NCI-H2196 (cell line): Measurements from ENCODE around the gene PFKP.

Experiments used
- DNase-seq: peaks from one replicate; lab custom pipeline; 2025; ENCODE audit not compliant: unreplicated experiment; lab: John Stamatoyannopoulos, UW

PFKP gene

GRCh38 chr10:3069876-3070275 lies 2.5 kb downstream of the PFKP start:
- no peak for DNase-seq

DNA sequence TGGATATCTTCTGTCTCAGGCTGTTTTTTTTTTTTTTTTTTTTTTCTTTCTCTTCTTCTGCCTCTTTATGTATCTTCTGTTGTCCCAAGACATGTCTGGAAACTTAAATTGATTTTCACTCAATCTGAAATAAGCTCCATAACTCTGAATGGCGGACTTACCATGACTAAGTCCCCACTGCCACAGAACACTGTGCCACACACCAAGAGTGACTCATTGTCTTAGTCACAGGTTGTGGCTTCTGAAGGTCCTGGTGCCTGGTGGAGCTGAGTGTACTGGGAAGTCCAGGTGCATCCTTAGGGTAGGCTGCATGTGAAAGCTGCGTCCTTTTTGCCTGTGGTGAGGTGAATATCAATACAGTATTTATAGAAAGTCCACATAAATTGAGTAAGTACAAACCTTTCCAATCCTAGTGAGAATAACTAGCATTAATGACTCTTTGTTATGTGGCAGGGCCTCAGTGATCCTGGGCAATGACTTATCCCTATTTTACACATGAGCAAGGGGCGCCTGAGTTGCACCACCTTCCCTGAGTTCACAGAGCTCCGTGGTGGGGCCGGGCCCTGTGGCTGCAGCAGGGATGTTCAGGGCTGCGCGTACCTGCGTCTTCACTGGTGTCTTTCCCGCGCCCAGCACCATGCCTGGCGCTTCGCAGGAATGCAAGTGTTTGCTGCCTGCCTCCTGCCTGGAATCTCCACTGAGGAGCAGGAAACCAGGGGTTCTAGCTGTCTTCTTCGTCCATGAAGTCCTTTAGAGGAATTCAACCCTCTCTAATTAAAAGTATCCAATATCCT lies 4.3 kb downstream of the PFKP start:
- DNase-seq: no peak

- no peak for DNase-seq
Measured at GRCh38 chr10:3072641-3073360, 5.5 kb downstream of the PFKP start.

- DNase-seq: no peak
Measured at GRCh38 chr10:3074145-3074665, 6.9 kb downstream of the PFKP start.

DNA sequence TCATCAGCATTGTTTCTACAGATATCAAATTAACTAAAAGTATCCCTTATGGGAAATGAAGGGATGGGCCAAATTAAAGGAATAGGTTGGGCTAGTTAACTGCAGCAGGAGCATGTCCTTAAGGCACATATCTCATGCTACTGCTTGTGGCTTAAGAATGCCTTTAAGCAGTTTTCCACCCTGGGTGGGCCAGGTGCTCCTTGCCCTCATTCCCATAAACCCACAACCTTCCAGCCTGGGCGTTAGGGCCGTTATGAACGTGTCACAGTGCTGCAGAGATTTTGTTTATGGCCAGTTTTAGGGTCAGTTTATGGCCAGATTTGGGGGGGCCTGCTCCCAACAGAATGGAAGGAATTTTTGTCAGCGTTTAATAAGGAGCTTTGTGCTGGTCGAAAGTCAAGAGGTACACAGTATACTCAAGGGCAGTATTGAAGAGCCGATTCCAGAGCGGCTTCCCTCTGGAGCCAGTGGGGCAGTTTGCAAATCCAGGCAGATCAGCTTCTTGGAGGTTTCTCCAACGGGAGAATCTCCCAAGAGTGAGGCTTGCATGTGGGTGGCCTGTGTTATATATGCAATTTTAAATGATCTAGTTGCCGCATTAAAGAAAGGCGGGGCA lies 7.7 kb downstream of the PFKP start:
- DNase-seq: no peak

DNA sequence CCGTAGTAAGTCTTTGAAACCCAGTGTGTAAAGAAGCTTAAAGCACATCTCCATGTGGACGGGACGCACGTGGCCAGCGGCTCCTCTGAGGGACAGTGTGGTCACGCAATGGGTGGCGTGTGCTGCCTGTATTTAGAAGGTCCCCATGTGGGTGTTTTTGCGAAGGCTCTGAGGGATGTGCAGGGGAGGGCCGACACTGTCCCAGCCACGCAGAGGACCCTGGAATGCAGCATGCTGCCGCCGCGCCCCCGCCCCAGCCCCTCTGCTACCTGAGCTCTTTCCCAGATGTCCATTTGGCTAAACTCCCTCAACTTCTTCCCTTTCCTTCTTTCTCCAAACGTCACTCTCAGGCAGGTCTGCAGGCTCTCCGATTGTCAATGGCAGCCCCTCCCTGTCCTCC lies 8.8 kb downstream of the PFKP start:
- DNase-seq: no peak

- no peak for DNase-seq
Measured at GRCh38 chr10:3077509-3077908, 10.2 kb downstream of the PFKP start.

- DNase-seq: no peak
Measured at GRCh38 chr10:3077940-3078630, 10.7 kb downstream of the PFKP start.

DNA sequence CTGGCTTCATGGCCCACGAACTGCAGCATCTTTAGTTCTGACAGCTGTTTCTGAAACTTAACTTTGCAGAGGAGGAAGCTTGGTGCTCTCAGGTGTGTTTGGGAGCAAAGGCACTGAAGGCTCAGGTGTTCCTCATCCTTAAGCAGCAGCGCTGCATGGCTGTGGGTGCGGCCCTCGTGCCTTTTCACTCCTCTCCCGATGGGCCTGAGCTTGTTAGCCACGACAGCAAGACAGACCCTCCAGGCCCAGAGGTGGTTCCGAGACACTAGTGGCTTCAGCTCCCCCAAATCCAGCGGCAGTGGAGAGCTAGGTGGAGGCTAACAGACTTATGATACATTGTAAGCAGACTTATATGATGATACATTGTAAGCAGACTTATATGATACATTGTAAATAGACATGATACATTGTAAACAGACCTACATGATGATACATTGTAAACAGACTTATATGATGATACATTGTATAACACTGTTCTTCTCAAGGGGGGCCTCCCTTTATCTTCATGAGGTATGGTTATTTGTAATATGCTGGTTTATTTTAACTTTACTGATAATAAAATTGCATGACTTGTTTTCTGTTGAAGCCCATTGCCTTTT lies 14.1 kb downstream of the PFKP start:
- DNase-seq: no peak

DNA sequence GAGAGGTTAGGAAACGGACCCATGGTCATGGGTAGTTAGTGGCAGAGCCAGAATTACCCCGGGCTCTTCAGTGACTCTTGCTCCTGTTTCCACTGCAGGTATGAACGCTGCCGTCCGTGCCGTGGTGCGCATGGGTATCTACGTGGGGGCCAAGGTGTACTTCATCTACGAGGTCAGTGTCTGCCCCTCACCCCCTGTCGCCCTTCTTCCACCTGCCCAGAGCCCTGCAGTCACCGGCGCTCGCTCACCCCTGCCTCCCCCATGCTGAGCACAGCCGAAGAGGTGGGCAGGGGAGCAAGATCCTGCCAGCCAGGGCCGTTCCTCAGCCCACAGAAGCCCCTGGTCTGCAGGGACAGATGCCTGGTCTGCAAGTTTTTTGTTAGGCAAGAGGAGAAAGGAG lies 14.9 kb downstream of the PFKP start:
- no peak for DNase-seq

GRCh38 chr10:3085785-3086567 lies 18.6 kb downstream of the PFKP start:
- DNase-seq: no peak

GRCh38 chr10:3090388-3090787 lies 23.0 kb downstream of the PFKP start:
- DNase-seq: no peak

DNA sequence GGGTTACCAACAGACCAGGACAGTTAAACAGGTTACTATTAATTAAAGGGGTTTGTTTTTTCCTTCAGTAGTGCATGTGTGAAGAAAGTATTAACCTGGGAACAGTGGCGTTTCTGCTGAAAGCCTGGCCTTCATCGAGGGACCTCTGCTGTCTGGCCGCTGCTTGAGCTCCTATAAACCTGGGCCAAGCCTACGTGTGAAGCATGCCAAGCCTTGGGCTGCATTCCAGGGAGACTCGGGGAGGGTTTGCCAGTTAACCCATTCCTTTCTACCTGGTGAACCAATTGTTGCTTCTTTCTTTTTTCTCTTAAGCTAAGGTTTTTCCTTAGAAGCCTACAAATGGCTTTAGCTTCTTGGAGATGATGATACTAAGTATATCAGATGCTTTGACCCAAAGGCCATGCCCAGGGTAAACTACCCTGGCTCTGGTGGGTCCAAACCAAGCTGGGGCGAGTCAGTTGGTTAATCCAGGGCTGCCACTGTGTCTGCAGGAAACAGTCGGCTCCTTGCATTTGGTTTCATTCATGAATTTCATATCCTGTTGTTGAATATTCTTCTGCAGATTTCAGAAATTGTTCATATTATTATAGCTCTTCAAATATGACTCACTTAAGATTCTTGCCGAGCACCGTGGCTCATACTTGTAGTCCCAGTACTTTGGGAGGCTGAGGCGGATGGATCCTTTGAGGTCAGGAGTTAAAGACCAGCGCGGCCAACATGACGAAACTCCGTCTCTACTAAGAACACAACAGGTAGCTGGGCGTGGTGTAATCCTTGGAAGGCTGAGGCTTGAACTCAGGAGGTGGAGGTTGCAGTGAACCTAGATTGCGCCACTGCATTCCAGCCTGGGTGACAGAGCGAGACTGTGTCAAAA lies 23.8 kb downstream of the PFKP start:
- DNase-seq: peak; percentile 6

DNA sequence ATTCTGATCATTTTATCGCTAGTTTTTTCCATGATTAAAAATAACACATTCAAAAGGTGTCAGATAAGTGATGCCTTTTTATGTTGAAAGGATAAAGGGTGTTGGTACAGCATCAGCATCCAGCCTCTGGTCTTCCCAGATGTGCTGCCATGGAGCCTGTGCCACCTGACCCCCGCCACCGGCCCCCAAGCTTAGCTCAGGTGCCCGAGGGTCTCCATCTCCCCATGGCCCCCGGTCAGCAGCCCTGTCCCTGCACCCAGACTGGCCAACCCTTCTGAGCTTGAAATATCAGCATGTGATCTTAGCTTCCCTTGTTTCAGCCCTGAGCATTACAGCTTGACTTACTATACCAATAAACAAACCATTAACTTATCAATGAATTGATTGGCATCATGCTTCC lies 24.6 kb downstream of the PFKP start:
- no peak for DNase-seq

DNA sequence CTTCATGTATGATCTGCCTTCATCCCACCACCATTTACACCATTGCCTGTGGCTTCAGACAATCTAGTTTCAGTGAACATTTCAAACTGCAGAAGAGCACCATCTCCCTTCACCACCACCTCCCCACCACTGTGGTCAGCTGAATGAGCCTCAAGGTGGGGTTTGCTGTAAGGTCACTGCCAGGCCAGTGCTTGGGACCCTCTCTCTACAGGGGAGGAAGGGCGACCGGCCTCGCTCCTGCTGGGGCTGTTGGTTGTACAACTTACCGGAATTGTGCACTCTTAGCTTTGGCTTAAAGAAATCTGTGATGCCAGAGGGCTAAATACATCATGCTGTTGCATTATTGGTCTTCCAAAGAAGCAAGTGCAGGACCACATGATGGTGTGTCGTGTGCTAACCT lies 26.6 kb downstream of the PFKP start:
- no peak for DNase-seq

- no peak for DNase-seq
Measured at GRCh38 chr10:3094609-3095036, 27.3 kb downstream of the PFKP start.

DNA sequence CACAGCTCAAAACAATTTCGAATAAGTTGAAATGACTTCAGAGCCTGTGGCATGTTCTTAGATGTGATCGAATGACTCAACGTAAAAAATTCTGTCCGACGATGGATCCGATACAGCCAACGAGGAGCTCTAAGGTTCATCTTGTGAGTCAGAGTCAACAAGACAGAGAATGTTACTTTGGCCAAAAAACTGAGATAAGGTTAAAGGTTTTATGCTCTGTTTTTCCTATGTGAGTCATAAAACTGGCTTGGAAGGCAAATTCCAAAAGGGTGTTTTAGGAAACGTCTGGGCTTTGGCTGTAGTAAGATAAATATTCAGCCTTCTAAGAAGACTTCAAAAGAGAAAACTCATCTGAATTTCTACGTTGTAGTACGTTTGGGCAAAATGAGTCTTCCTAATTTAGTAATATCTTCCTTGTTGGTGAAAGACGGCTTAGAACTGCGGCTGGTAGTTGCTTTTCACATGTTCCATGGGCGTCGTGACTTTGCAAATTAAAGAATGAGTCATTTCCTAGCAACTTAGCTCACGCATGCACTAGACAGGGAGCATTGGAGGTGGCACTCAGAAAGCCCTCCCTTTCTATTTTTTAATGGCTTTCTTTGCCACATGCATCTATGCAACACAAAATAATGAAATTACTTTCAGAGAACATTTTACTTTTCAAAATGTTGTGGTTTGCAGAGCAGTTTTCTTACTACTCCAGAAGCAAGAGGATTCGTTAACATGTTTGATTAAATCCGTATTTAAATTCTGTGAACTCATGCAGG lies 28.2 kb downstream of the PFKP start:
- DNase-seq: no peak

DNA sequence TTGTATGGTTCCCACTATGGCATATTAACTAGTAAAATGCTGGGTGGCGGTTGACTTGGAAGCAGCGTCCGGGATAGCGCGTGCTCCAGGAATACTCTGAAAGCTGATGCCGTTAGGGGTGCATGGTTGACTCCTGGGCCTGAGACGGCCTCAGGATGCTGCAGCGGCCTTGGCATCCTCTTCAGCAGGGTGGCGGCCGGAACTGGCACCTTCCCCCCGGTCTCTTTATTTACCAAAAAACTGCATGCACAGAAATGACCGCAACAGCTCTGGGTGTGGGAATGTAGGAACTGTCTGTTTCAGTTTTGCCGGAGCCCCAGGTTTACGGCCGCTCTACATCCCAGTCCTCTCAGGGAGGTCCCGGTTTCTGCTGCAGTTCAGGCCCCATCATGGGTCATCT lies 28.8 kb downstream of the PFKP start:
- no peak for DNase-seq
